Esophagus muscularis mucosa (tissue), 4 donors: ENCODE measurements around the gene SLC44A2. TPM values are rescaled to one million over a fixed set of nuclear protein-coding genes. Genes with fewer than 3 reads are reported as not detected.

ENCODE experiments used
- DNase-seq: peaks from one replicate; pipeline ENCODE4 v3.0.0-alpha.2; 2017; ENCODE audit errors: extremely low spot score
- H3K27ac ChIP-seq, 4 donors: fragments of 200-600 bp; sonication (generic); replicated peaks in 1 of 4; 1 replicate in 3 of 4; 2 replicates in 1 of 4; pipeline ENCODE4 v1.5.1; 2016 to 2019; ENCODE audit warnings: mild to moderate bottlenecking in 1 of 4
- H3K27me3 ChIP-seq, 4 donors: fragments of 200-600 bp; sonication (generic); one replicate each; pipeline versions ENCODE4 v1.5.1 to v1.6.0; 2016 to 2019
- H3K36me3 ChIP-seq, 4 donors: fragments of 200-600 bp; sonication (generic); one replicate each; pipeline ENCODE4 v1.5.1; 2016 to 2019
- H3K4me1 ChIP-seq, 4 donors: fragments of 200-600 bp; sonication (generic); one replicate each; pipeline ENCODE4 v1.5.1; 2016 to 2019
- H3K4me3 ChIP-seq, 4 donors: fragments of 200-600 bp; sonication (generic); 1 replicate in 2 of 4; 2 replicates in 2 of 4; pipeline ENCODE4 v1.5.1; 2016 to 2019; ENCODE audit warnings: mild to moderate bottlenecking in 4 of 4, moderate library complexity in 1 of 4
- H3K9me3 ChIP-seq, 4 donors: fragments of 200-600 bp; sonication (generic); 1 replicate in 3 of 4; 2 replicates in 1 of 4; pipeline ENCODE4 v1.5.1; 2016 to 2019
- EP300 ChIP-seq: sonication (generic); formaldehyde crosslinking; IDR thresholded peaks from one replicate; pipeline ENCODE4 v1.6.1; 2017; ENCODE audit warnings: antibody characterized with exemption
- POLR2A ChIP-seq: fragments of 450-650 bp; IDR thresholded peaks from one replicate; pipeline ENCODE4 v1.6.1; 2017; ENCODE audit warnings: antibody characterized with exemption, moderate library complexity, mild to moderate bottlenecking, low read depth
- POLR2AphosphoS5 ChIP-seq, 2 donors: sonication (generic); formaldehyde crosslinking; IDR thresholded peaks; one replicate each; pipeline ENCODE4 v1.6.1; 2017; ENCODE audit warnings: antibody characterized with exemption in 2 of 2
- WGBS: methylation state at CpG from one replicate; pipeline ENCODE4 v1.1.5; 2018; 5-methylcytosine and 5-hydroxymethylcytosine counted together
- intact Hi-C: fragments of 100-400 bp; cut with DNase I; formaldehyde crosslinking; loops from one replicate; pipeline ENCODE4 v1.15.1; 2023
- total RNA-seq, 4 donors: library from RNA; depleted of rRNA; stranded (reverse); fragments of >200 nt; gene quantifications; one replicate each; pipeline versions ENCODE4 v1.1.0 to v1.2.1, GENCODE V29; 2016
- TF ChIP-seq, protein P1 (sequence below), 3 experiments: fragments of 200-600 bp in 2 of 3; fragments of 450-650 bp in 1 of 3; sonication (generic) in 2 of 3; IDR thresholded peaks; one replicate each; pipeline ENCODE4 v1.5.1; 2017 to 2019; ENCODE audit warnings: antibody characterized with exemption in 3 of 3, mild to moderate bottlenecking in 2 of 3, moderate library complexity in 1 of 3

SLC44A2 gene
- total RNA-seq, 4 donors from 2014 or later, result 26.2 to 71.2 (median 46.1) TPM

DNA sequence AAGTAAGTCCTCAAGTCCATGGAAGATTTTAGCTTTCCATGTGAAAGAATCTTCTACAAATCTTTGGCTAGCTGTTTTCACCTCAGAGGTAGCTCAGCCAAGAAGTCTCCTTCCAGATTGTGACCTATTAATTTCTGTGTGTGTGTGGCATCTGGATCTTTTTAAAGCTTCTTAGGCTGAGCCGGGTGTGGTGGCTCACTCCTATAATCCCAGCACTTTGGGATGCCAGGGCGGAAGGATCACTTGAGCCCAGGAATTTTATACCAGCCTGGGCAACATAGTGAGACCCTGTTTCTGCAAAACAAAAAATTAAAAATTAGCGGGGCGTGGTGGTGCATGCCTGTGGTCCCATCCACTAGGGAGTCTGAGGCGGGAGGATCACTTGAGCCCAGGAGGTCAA is 13.4 kb upstream of the SLC44A2 start:
- no peak for TF ChIP-seq POLR2A
- TF ChIP-seq EP300, result no peak
- TF ChIP-seq, protein P1, sequence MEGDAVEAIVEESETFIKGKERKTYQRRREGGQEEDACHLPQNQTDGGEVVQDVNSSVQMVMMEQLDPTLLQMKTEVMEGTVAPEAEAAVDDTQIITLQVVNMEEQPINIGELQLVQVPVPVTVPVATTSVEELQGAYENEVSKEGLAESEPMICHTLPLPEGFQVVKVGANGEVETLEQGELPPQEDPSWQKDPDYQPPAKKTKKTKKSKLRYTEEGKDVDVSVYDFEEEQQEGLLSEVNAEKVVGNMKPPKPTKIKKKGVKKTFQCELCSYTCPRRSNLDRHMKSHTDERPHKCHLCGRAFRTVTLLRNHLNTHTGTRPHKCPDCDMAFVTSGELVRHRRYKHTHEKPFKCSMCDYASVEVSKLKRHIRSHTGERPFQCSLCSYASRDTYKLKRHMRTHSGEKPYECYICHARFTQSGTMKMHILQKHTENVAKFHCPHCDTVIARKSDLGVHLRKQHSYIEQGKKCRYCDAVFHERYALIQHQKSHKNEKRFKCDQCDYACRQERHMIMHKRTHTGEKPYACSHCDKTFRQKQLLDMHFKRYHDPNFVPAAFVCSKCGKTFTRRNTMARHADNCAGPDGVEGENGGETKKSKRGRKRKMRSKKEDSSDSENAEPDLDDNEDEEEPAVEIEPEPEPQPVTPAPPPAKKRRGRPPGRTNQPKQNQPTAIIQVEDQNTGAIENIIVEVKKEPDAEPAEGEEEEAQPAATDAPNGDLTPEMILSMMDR (IDR thresholded peaks at IDR 0.05), result no peak
- no peak for TF ChIP-seq POLR2AphosphoS5 (IDR thresholded peaks at IDR 0.05)
- H3K4me1 ChIP-seq, result peaks cover 18 to 37% (median 33%) of the 10 kb centered on the region in 4 donors
- peak overlapping the region in 3 of 4 donors; percentile 47 to 60 (median 53) for H3K27ac ChIP-seq
- no peaks in the 10 kb centered on the region for H3K27me3 ChIP-seq
- DNase-seq, result no peak
- intact Hi-C loops, result no loop called here
- WGBS, result 81% methylated on average over 5 of the region's 5 CpGs
- no peak overlapping the region for H3K4me3 ChIP-seq
- no peaks in the 10 kb centered on the region for H3K36me3 ChIP-seq
- H3K9me3 ChIP-seq, result no peaks in the 10 kb centered on the region

DNA sequence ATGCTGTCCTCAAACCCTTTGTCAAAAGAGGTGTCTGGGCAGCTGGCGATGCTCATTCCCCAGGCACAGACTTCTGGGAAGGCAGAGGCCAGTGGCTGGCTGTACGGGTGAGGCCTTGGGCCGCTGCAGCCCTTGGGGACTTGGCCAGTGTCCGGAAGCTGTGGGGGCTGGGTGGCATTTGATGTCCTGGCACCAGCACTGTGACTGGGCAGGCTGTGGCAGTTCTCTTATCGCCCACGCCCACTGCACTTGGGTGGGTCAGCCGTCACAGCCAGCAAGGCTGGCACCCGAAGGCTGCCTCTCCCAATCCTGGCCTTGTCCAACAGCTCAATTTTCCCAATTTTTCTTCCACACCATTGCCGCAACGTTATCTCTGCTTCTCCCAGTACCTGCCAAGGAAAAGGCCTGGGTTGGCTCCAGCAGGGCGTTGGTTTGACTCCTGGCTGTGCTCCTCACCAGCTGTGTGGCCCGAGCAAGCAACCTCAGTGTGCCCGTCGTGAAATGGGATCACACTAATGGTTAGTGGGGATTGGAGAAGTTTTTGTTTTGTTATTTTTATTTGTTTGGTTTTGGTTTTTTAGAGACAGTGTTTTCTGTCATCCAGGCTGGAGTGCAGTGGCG is 12.7 kb upstream of the SLC44A2 start:
- Histone ChIP-seq H3K4me1 (peaks cover 18 to 37% (median 36%) of the 10 kb centered on the region in 4 donors), H3K27ac (peak overlapping the region; percentile 28 to 60 (median 50)), H3K36me3 (no peaks in the 10 kb centered on the region), H3K27me3 (no peaks in the 10 kb centered on the region), H3K4me3 (no peak overlapping the region), H3K9me3 (no peaks in the 10 kb centered on the region)
- TF ChIP-seq POLR2AphosphoS5 (IDR thresholded peaks at IDR 0.05) (peak; percentile 8 to 18), EP300 (no peak)
- WGBS, result 80% methylated on average over 13 of the region's 15 CpGs
- intact Hi-C loops, result no loop called here
- DNase-seq, result no peak

DNA sequence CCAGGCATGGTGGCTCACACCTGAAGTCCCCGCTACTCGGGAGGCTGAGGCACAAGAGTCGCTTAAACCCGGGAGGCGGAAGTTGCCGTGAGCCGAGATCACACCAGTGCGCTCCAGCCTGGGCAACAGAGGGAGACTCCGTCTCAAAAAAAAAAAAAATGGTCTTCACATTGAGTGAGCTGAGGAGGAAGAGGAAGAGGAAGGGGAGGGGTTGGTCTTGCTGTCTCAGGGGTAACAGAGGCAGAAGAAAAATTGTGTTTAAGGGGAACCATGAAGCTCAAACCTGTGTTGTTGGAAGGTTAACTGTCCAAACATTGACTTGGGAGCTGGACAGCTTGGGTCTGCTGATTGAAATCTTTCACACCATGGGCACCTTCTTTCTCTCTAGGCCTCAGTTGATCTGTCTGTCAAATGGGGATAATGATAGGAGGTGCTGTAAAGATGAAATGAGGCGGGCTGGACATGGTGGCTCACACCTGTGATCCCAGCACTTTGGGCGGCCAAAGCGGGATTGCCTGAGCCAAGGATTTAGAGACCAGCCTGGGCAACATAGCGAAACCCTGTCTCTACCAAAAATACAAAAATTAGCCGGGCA is 9.8 kb upstream of the SLC44A2 start:
- 85% methylated on average over 14 of the region's 14 CpGs for WGBS
- H3K4me3 ChIP-seq, result no peak overlapping the region
- no peaks in the 10 kb centered on the region for H3K27me3 ChIP-seq
- no peak for DNase-seq
- no peak for TF ChIP-seq POLR2AphosphoS5 (IDR thresholded peaks at IDR 0.05)
- H3K9me3 ChIP-seq, result no peaks in the 10 kb centered on the region
- peaks cover 0 to 4% (median 0%) of the 10 kb centered on the region in 4 donors for H3K36me3 ChIP-seq
- intact Hi-C loops, result no loop called here
- no peak overlapping the region for H3K27ac ChIP-seq
- peaks cover 18 to 37% (median 36%) of the 10 kb centered on the region in 4 donors for H3K4me1 ChIP-seq

DNA sequence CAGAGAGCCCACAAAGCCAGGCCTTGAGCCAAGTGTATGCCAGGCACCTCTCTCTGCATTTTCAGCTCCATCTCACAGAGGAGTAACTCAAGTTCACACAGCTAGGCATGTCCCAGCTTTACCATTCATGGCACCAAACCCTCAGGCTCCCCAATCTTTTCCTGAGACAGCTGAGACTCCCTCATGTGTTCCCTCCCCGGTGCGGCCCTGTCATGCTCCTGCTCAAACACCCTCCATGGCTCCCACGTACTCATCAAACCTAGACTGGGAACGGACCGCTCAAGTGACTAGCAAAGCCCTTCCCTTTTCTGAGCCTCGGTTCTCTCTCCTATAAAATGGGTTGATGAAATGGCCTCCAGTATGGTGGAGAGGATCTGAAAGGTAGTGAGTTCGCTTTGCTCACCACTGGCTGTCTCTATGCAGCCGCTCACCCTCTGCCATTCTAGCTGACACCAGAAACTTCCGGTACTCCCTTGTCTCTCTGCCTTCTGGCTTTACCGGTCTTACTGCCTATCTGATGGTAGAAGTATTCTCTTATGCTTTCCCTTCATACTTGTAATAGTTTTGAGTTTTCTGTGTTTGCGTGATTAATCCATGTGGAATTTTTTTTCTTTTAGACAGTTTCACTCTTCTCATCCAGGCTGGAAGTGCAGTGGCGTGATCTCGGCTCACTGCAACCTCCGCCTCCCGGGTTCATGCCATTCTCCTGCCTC is 7.8 kb upstream of the SLC44A2 start:
- no peak overlapping the region for H3K4me3 ChIP-seq
- H3K4me1 ChIP-seq, result peaks cover 5 to 25% (median 20%) of the 10 kb centered on the region in 4 donors
- intact Hi-C loops, result no loop called here
- peaks cover 0 to 4% (median 0%) of the 10 kb centered on the region in 4 donors for H3K36me3 ChIP-seq
- H3K27me3 ChIP-seq, result no peaks in the 10 kb centered on the region
- WGBS, result 87% methylated on average over 15 of the region's 15 CpGs
- H3K9me3 ChIP-seq, result no peaks in the 10 kb centered on the region
- no peak overlapping the region for H3K27ac ChIP-seq
- DNase-seq, result no peak
- no peak for TF ChIP-seq POLR2A
- TF ChIP-seq, protein P1 (IDR thresholded peaks at IDR 0.05), result no peak
- TF ChIP-seq EP300, result no peak
- no peak for TF ChIP-seq POLR2AphosphoS5 (IDR thresholded peaks at IDR 0.05)

DNA sequence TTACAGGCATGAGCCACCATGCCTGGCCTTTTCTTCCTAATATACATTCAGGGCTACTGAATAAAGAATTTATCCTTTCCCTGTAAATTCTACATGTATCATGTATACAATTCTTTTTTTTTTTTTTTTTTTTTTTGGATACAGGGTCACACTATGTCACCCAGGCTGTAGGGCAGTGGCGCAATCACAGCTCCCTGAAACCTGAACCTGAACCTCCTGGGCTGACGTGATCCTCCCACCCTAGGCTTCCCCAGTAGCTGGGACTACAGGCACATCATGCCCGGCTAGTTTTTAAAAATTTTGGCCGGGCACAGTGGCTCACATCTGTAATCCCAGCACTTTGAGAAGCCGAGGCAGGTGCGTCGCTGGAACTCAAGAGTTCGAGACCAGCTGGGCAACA is 6.5 kb upstream of the SLC44A2 start:
- H3K36me3 ChIP-seq, result peaks cover 0 to 4% (median 0%) of the 10 kb centered on the region in 4 donors
- H3K27me3 ChIP-seq, result no peaks in the 10 kb centered on the region
- no peak overlapping the region for H3K27ac ChIP-seq
- TF ChIP-seq POLR2AphosphoS5 (IDR thresholded peaks at IDR 0.05), result no peak
- no peak for TF ChIP-seq POLR2A
- H3K4me3 ChIP-seq, result no peak overlapping the region
- intact Hi-C loops, result no loop called here
- no peaks in the 10 kb centered on the region for H3K9me3 ChIP-seq
- H3K4me1 ChIP-seq, result peaks cover 0 to 14% (median 9%) of the 10 kb centered on the region in 4 donors
- 90% methylated on average over 8 of the region's 8 CpGs for WGBS
- no peak for DNase-seq

DNA sequence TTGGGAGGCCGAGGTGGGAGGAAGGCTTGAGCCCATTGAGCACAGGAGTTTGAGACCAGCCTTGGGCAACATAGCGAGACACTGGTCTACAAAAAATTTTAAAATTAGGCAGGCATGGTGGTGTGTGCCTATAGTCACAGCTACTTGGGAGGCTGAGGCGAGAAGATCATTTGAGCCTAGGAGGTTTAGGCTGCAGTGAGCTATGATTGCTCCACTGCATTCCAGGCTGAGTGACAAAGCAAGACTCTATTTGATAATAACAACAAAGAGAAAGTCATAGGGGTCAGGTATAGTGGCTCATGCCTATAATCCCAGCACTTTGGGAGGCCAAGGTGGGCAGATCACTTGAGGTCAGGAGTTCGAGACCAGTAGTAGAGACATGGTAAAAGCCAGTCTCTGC is 4.6 kb upstream of the SLC44A2 start:
- H3K36me3 ChIP-seq, result peaks cover 0 to 4% (median 0%) of the 10 kb centered on the region in 4 donors
- WGBS, result 97% methylated on average over 4 of the region's 4 CpGs
- H3K27me3 ChIP-seq, result no peaks in the 10 kb centered on the region
- H3K9me3 ChIP-seq, result no peaks in the 10 kb centered on the region
- TF ChIP-seq, protein P1 (IDR thresholded peaks at IDR 0.05), result no peak
- TF ChIP-seq POLR2AphosphoS5 (IDR thresholded peaks at IDR 0.05), result no peak
- no peak for TF ChIP-seq EP300
- TF ChIP-seq POLR2A, result no peak
- no peak for DNase-seq
- intact Hi-C loops, result no loop called here
- H3K4me1 ChIP-seq, result peaks cover 17 to 31% (median 25%) of the 10 kb centered on the region in 4 donors
- H3K4me3 ChIP-seq, result no peak overlapping the region
- no peak overlapping the region for H3K27ac ChIP-seq
